WI38 (cell line): ENCODE data around the gene PIK3C2G.

ENCODE experiments used
- H3K4me3 ChIP-seq: 2 replicates; pipeline ENCODE4 v1.5.1; 2011; ENCODE audit warnings: low read depth, mild to moderate bottlenecking, control low read depth, low read length
- CTCF ChIP-seq: IDR thresholded peaks from 2 replicates; pipeline ENCODE4 v1.5.1; 2012; ENCODE audit warnings: low read depth, mild to moderate bottlenecking, control low read depth, low read length

The PIK3C2G gene

GRCh38 chr12:18549598-18549997 lies 288.3 kb downstream of the PIK3C2G start:
- no peak overlapping the region for H3K4me3 ChIP-seq
- no peak for TF ChIP-seq CTCF

- TF ChIP-seq CTCF: no peak
These were observed 289.8 kb downstream of the PIK3C2G start for GRCh38 chr12:18551106-18551505.

GRCh38 chr12:18551701-18552100 lies 290.4 kb downstream of the PIK3C2G start:
- TF ChIP-seq CTCF: no peak
- no peak overlapping the region for H3K4me3 ChIP-seq

More at GRCh38 chr12:18551106-18551505, 289.8 kb downstream of the PIK3C2G start:
- H3K4me3 ChIP-seq: no peak overlapping the region

- TF ChIP-seq CTCF: no peak
- no peak overlapping the region for H3K4me3 ChIP-seq
These were observed 291.5 kb downstream of the PIK3C2G start for GRCh38 chr12:18552829-18553228.

GRCh38 chr12:18556161-18556560 lies 294.8 kb downstream of the PIK3C2G start:
- TF ChIP-seq CTCF: no peak
- no peak overlapping the region for H3K4me3 ChIP-seq

- TF ChIP-seq CTCF: no peak
- no peak overlapping the region for H3K4me3 ChIP-seq
These were observed 297.9 kb downstream of the PIK3C2G start for GRCh38 chr12:18559242-18559641.

GRCh38 chr12:18562531-18562930 lies 301.2 kb downstream of the PIK3C2G start:
- TF ChIP-seq CTCF: no peak
- H3K4me3 ChIP-seq: no peak overlapping the region
